GM12878 (cell line): ENCODE data around the gene VPS52. TPM values are rescaled to one million over a fixed set of nuclear protein-coding genes. Genes with fewer than 3 reads are reported as not detected.

ENCODE experiments used
- ATAC-seq: fragments of 200-7000 bp; cut with Tn5 transposase; 3 replicates; pipeline ENCODE4 v1.9.1; 2020; ENCODE audit warnings: mild to moderate bottlenecking, moderate library complexity
- BruUV-seq: library from RNA; stranded (reverse); fragments of 400-500 nt; replicated peaks from 2 replicates; lab custom pipeline; 2021; lab: Mats Ljungman, UMichigan
- CTCF ChIA-PET: fragments of 300-600 bp; sonication (Branson Sonifier 250); formaldehyde crosslinking; extraction: SDS; loops from one replicate; lab custom pipeline; 2021; ENCODE audit warnings: inconsistent platforms; lab: Yijun Ruan, JAX
- POLR2A ChIA-PET: fragments of 350-600 bp; formaldehyde crosslinking; extraction: SDS; loops from one replicate; lab custom pipeline; 2021; ENCODE audit warnings: inconsistent platforms; lab: Charles Lee
- RAD21 ChIA-PET: fragments of 300-600 bp; sonication (Branson Sonifier 250); formaldehyde crosslinking; loops from one replicate; lab custom pipeline; 2023; ENCODE audit warnings: antibody characterized with exemption; ENCODE audit not compliant: unreplicated experiment; lab: Charles Lee
- SMC1A ChIA-PET: fragments of 300-600 bp; sonication (Branson Sonifier 250); formaldehyde crosslinking; loops from one replicate; lab custom pipeline; 2023; ENCODE audit not compliant: unreplicated experiment, uncharacterized antibody; lab: Charles Lee
- DNase-seq: peaks from one replicate; pipeline ENCODE4 v3.0.0-alpha.2; 2011; ENCODE audit warnings: low read depth, low spot score
- FAIRE-seq: peaks from 3 replicates; lab custom pipeline; 2011; peaks lifted over from hg19 to GRCh38; lab: Jason Lieb, UNC
- H2AFZ ChIP-seq: 2 replicates; pipeline ENCODE4 v1.6.0; 2011; ENCODE audit warnings: low read depth, low read length, control low read depth; ENCODE audit not compliant: control insufficient read depth
- H3K27ac ChIP-seq: 2 replicates; pipeline ENCODE4 v1.5.1; 2011; ENCODE audit warnings: control low read depth; ENCODE audit not compliant: control insufficient read depth, insufficient read depth
- H3K27me3 ChIP-seq, 2 experiments: replicated peaks in 1 of 2; 2 replicates each; pipeline versions ENCODE4 v1.6.0 to v1.6.1; 2011; ENCODE audit warnings: low read length in 1 of 2; ENCODE audit not compliant: control insufficient read depth in 2 of 2, insufficient read depth in 2 of 2
- H3K36me3 ChIP-seq, 2 experiments: 2 replicates each; pipeline ENCODE4 v1.5.1; 2011; ENCODE audit warnings: low read length in 1 of 2; ENCODE audit not compliant: control insufficient read depth in 2 of 2, insufficient read depth in 2 of 2
- H3K4me1 ChIP-seq: 2 replicates; pipeline ENCODE4 v1.6.1; 2011; ENCODE audit warnings: mild to moderate bottlenecking, low read length, moderate library complexity, mixed read lengths; ENCODE audit not compliant: control insufficient read depth, insufficient read depth
- H3K4me2 ChIP-seq: 2 replicates; pipeline ENCODE4 v1.6.0; 2011; ENCODE audit warnings: control low read depth; ENCODE audit not compliant: control insufficient read depth, insufficient read depth
- H3K4me3 ChIP-seq: fragments of 200-600 bp; sonication (generic); 2 replicates; pipeline ENCODE4 v1.5.1; 2016
- H3K79me2 ChIP-seq: 2 replicates; pipeline ENCODE4 v1.6.0; 2011; ENCODE audit warnings: low read length; ENCODE audit not compliant: control insufficient read depth, insufficient read depth
- H3K9ac ChIP-seq: 2 replicates; pipeline ENCODE4 v1.8.0; 2011; ENCODE audit warnings: low read length, control low read depth, mixed read lengths; ENCODE audit not compliant: control insufficient read depth, insufficient read depth
- H3K9me3 ChIP-seq: replicated peaks from 3 replicates; pipeline ENCODE4 v1.5.1; 2011; ENCODE audit warnings: mild to moderate bottlenecking, low read length; ENCODE audit not compliant: control insufficient read depth, insufficient read depth
- H4K20me1 ChIP-seq: 2 replicates; pipeline ENCODE4 v1.6.0; 2011; ENCODE audit not compliant: control insufficient read depth, insufficient read depth
- ATF2 ChIP-seq: IDR thresholded peaks from 2 replicates; pipeline ENCODE4 v1.6.1; 2012; ENCODE audit warnings: low read length, inconsistent platforms
- ELK1 ChIP-seq: IDR thresholded peaks from 2 replicates; pipeline ENCODE4 v1.6.1; 2012; ENCODE audit warnings: low read depth, low read length, improper control_type of control experiment
- FOS ChIP-seq: IDR thresholded peaks from 3 replicates; pipeline ENCODE4 v1.6.1; 2011; ENCODE audit warnings: borderline replicate concordance; ENCODE audit not compliant: insufficient read length; ENCODE audit errors: extremely low read depth
- MYC ChIP-seq: IDR thresholded peaks from 2 replicates; pipeline ENCODE4 v1.6.1; 2011; ENCODE audit warnings: mild to moderate bottlenecking, low read length, moderate library complexity, inconsistent platforms; ENCODE audit not compliant: insufficient read depth, insufficient replicate concordance, insufficient read length, severe bottlenecking
- PAX8 ChIP-seq: fragments of 450-650 bp; IDR thresholded peaks from 2 replicates; pipeline ENCODE4 v1.6.1; 2017; ENCODE audit warnings: mild to moderate bottlenecking, moderate library complexity
- PML ChIP-seq: IDR thresholded peaks from 2 replicates; pipeline ENCODE4 v1.6.1; 2012; ENCODE audit warnings: low read length, inconsistent platforms
- TCF7 ChIP-seq: IDR thresholded peaks from 2 replicates; pipeline ENCODE4 v1.6.1; 2014; ENCODE audit warnings: antibody characterized with exemption, borderline replicate concordance
- USF2 ChIP-seq: IDR thresholded peaks from 2 replicates; pipeline ENCODE4 v1.6.1; 2011; ENCODE audit warnings: low read depth, low read length, improper control_type of control experiment, borderline replicate concordance
- WRNIP1 ChIP-seq: IDR thresholded peaks from 2 replicates; pipeline ENCODE4 v1.6.1; 2011; ENCODE audit warnings: low read depth, low read length, improper control_type of control experiment, borderline replicate concordance
- ZNF384 ChIP-seq: IDR thresholded peaks from 2 replicates; pipeline ENCODE4 v1.6.1; 2012; ENCODE audit warnings: low read depth, mild to moderate bottlenecking, low read length, improper control_type of control experiment, borderline replicate concordance
- WGBS: methylation state at CpG from one replicate; pipeline ENCODE4 v1.1.6; 2016; ENCODE audit warnings: low lambda C conversion rate; ENCODE audit not compliant: insufficient replicate concordance, insufficient coverage; ENCODE audit errors: missing lambda C conversion rate; 5-methylcytosine and 5-hydroxymethylcytosine counted together
- in situ Hi-C: fragments of 300-500 bp; cut with MboI; formaldehyde crosslinking; loops from 9 replicates; pipeline ENCODE4 v1.14.3; 2018; ENCODE audit warnings: mixed read lengths
- intact Hi-C: fragments of 100-400 bp; cut with micrococcal nuclease; formaldehyde crosslinking; loops from one replicate; pipeline ENCODE4 v1.14.2; 2022; ENCODE audit not compliant: unreplicated experiment
- polyA plus RNA-seq, 11 experiments: library from polyadenylated mRNA; depleted of rRNA in 4 of 11; unstranded in 6 of 11; stranded (reverse) in 5 of 11; fragments of >200 nt; fragmentation: Nextera tagmentation in 4 of 11; fragmentation: Illumina TruSeq in 1 of 11; extraction: Ambion mirVana in 4 of 11; extraction: Trizol in 1 of 11; gene quantifications; 1 replicate in 1 of 11; 2 replicates in 10 of 11; pipeline versions ENCODE4 v1.2.1 to v1.2.3, GENCODE V29; 2011 to 2016; ENCODE audit warnings: inconsistent platforms in 2 of 11, missing spikeins in 2 of 11, low read depth in 1 of 11
- total RNA-seq, 4 experiments: library from RNA; depleted of rRNA in 3 of 4; stranded (reverse); fragments of >200 nt in 3 of 4; fragmentation: Illumina TruSeq in 1 of 4; extraction: Trizol in 1 of 4; gene quantifications; 2 replicates each; pipeline versions ENCODE4 v1.2.1 to v1.2.3, GENCODE V29; 2013 to 2021

Gene VPS52
- total and polyA plus RNA-seq, 10 of the 15 experiments (the other 5 are each of a cell fraction or from before 2014, with no cell fraction given), result 11.3 to 52.7 (median 36.7) TPM

GRCh38 chr6:33204165-33204414 is 67.6 kb downstream of the VPS52 start:
- no TSS peak for BruUV-seq
- H4K20me1 ChIP-seq, result no peaks in the 10 kb centered on the region
- ATAC-seq (no peak), FAIRE-seq (no peak), DNase-seq (no peak)
- H2AFZ ChIP-seq, result no peak overlapping the region
- no peaks in the 10 kb centered on the region for H3K9me3 ChIP-seq
- POLR2A ChIA-PET, result no interaction called here
- WGBS, result 0% methylated on average over 4 of the region's 4 CpGs
- CTCF ChIA-PET, result interaction anchor here (2.4 kb wide), 1 partner anchor 45 kb away, joined by 19 read pairs; no protein-coding TSS in a partner anchor
- SMC1A ChIA-PET, result no interaction called here
- H3K9ac ChIP-seq, result no peak overlapping the region
- RAD21 ChIA-PET, result interaction anchor here (2.9 kb wide), 1 partner anchor 45 kb away, joined by 25 read pairs; no protein-coding TSS in a partner anchor
- in situ Hi-C loops (no loop called here), intact Hi-C loops (loop anchor here (10.0 kb wide), 1 partner anchor 371 kb away; no protein-coding TSS in a partner anchor)
- H3K36me3 ChIP-seq, result peaks cover 8 to 15% of the 10 kb centered on the region in 2 experiments
- TF ChIP-seq MYC (no peak), WRNIP1 (no peak), USF2 (no peak), PAX8 (no peak), PML (no peak), TCF7 (no peak), ELK1 (no peak), ATF2 (no peak), ZNF384 (no peak), FOS (no peak)
- no peaks in the 10 kb centered on the region for H3K27me3 ChIP-seq
- H3K4me1 ChIP-seq, result peaks cover 32% of the 10 kb centered on the region
- H3K4me3 ChIP-seq, result no peak overlapping the region
- H3K4me2 ChIP-seq, result peak overlapping the region; percentile 66; the same call in 1 of the 2 replicates
- peaks cover 36% of the 10 kb centered on the region for H3K79me2 ChIP-seq
- H3K27ac ChIP-seq, result no peak overlapping the region
